ENCODE data around the gene RAD21L1.

Gene RAD21L1

DNA sequence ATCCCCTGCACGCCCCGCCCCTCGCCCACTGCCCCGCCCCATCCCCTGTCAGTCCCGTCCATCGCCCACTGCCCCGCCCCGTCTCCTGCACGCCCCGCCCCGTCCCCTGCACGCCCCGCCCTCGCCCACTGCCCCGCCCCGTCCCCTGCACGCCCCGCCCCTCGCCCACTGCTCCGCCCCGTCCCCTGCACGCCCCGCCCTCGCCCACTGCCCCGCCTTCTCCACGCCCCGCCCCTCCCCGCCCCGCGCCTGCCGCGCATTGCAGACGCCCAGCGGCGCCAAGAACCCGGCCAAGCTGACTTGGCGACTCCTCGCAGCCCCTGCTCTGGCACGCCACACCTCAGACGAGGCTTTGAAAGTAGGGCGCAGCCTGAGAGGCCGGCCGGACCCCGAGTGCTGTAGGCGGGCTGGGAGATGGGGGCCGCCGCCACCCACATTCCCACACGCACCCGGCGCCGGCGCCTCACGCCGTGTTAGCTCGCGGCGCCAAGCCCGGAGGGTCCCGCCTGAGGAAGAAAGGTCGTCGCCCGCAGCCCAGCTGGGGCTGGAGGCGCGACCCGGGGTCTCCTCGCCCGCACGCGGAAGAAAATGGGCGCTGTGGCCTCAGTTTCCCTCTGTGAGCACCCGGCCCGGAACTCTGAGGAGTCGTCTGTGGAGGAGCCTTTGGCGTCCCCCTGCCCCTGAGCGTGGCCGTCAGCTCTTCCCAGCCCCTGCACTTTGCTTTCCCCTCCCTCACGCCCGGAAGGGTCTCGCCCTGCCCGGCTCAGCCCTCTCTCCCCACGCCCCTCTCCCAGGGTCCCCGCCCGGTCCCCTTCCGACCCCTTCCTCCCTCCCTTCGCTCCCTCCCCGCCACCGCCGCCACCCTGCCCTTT, at the start of gene RAD21L1:
TSS of gene RAD21L1 (plus strand) at position 262 of the 872 bp plus-strand sequence. CDS start 2,410 bp downstream, outside the sequence.
- Histone ChIP-seq H3K27me3 (ENCODE audit: low read depth, low read length) (peaks cover 13% of the 10 kb centered on the region), H3K27ac (ENCODE audit: low read length) (no peak within 1 kb of the TSS), H3K4me1 (ENCODE audit: control insufficient read depth in 1 of 2, insufficient read depth in 2 of 2, low read length in 2 of 2) (peaks cover 0 to 12% of the 10 kb centered on the region in 2 donors), H3K4me3 (ENCODE audit: low read depth in 1 of 2, low read length in 2 of 2) (peak within 1 kb of the TSS; percentile 56 to 82), H3K9me3 (ENCODE audit: control insufficient read depth in 1 of 2, low read length in 2 of 2) (no peaks in the 10 kb centered on the region), H3K36me3 (ENCODE audit: control insufficient read depth in 1 of 2, insufficient read depth in 2 of 2, low read length in 2 of 2) (no peaks in the 10 kb centered on the region)

DNA sequence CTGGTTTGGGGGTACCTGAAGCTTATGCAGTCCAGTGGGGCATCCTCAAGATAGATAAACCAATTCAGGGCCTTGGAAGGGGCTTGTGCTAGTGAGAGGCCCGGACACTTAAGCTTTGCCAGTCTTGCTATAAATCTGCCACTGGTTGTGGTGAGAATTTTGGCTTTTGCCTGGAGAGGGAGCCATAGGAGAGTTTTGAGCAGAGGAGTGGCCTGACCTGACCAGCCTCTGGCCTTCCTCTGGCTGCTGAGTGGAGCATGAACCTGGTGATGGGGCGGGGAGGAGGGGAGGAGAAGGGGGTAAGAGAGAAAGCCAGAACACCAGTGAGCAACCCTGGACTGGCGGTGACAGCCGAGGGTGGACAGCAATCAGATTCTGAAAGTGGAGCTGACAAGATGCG, 48.2 kb upstream of the RAD21L1 start:
- Histone ChIP-seq H3K27ac (ENCODE audit: low read length) (no peak overlapping the region), H3K27me3 (ENCODE audit: low read depth, low read length) (no peaks in the 10 kb centered on the region), H3K4me3 (ENCODE audit: low read depth in 1 of 2, low read length in 2 of 2) (no peak overlapping the region), H3K4me1 (ENCODE audit: control insufficient read depth in 1 of 2, insufficient read depth in 2 of 2, low read length in 2 of 2) (no peaks in the 10 kb centered on the region), H3K9me3 (ENCODE audit: control insufficient read depth in 1 of 2, low read length in 2 of 2) (no peaks in the 10 kb centered on the region), H3K36me3 (ENCODE audit: control insufficient read depth in 1 of 2, insufficient read depth in 2 of 2, low read length in 2 of 2) (peaks cover 0 to 39% of the 10 kb centered on the region in 2 donors)

DNA sequence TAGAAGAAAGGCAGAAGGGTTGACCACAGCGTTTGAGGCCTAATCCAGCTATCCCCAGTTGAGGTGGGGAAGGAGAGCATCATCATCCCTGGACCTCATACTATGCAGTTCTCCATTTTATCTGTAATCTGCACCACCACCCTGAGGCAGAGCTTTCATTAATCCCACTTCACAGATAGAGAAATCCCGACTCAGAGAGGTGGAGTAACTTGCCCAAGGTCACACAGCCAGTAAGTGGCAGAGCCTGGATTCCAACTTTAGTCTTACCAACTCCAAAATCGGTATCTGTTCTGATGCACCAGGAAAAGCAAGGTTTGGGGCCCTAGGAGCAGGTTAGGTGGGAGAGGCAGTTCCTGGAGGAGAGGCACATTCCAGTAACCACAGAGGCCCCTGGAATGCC, 47.7 kb upstream of the RAD21L1 start:
- Histone ChIP-seq H3K36me3 (ENCODE audit: control insufficient read depth in 1 of 2, insufficient read depth in 2 of 2, low read length in 2 of 2) (peaks cover 0 to 35% of the 10 kb centered on the region in 2 donors), H3K4me1 (ENCODE audit: control insufficient read depth in 1 of 2, insufficient read depth in 2 of 2, low read length in 2 of 2) (no peaks in the 10 kb centered on the region), H3K9me3 (ENCODE audit: control insufficient read depth in 1 of 2, low read length in 2 of 2) (no peaks in the 10 kb centered on the region), H3K4me3 (ENCODE audit: low read depth in 1 of 2, low read length in 2 of 2) (no peak overlapping the region), H3K27ac (ENCODE audit: low read length) (no peak overlapping the region), H3K27me3 (ENCODE audit: low read depth, low read length) (no peaks in the 10 kb centered on the region)

DNA sequence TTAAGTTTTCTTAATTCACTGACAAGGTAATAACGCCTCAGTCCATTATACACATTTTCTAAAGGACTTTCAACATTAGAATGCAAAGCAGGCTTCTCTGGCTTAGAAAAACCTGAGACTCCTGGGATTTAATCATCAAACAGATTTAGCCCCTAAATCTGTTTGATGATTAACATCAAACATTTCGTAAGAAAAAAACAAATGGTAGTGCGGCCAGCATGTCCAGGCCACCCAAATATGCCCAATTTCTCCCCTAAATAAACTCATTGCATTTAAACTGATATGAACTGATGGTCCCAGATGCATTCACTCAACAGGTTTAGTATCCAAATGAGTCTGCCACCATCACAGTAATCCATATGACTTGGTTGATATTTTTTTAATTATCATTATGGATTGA, 47.2 kb upstream of the RAD21L1 start:
- Histone ChIP-seq H3K4me1 (ENCODE audit: control insufficient read depth in 1 of 2, insufficient read depth in 2 of 2, low read length in 2 of 2) (no peaks in the 10 kb centered on the region), H3K27me3 (ENCODE audit: low read depth, low read length) (no peaks in the 10 kb centered on the region), H3K9me3 (ENCODE audit: control insufficient read depth in 1 of 2, low read length in 2 of 2) (no peaks in the 10 kb centered on the region), H3K27ac (ENCODE audit: low read length) (no peak overlapping the region), H3K36me3 (ENCODE audit: control insufficient read depth in 1 of 2, insufficient read depth in 2 of 2, low read length in 2 of 2) (peaks cover 0 to 30% of the 10 kb centered on the region in 2 donors), H3K4me3 (ENCODE audit: low read depth in 1 of 2, low read length in 2 of 2) (no peak overlapping the region)

DNA sequence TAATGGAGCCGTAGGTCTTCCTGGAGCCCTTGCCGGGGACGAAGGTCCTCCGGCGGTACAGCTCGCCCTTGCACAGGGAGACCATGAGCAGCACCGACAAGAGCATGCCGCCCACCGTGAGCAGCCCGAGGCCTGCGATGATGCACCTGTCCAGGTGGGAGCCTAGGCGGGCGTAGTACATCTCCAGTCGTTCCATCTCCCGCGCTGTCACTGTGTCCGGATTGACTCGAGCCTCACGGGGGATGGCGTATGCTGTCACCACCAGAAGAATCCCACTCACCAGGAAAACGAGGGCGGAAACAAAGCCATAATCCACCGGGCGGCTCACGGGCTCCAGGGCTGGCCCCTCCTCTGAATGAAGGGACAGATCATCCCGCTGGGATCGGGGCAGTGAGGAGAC, 44.9 kb upstream of the RAD21L1 start:
- peaks cover 4% of the 10 kb centered on the region for H3K27me3 ChIP-seq (ENCODE audit: low read depth, low read length)
- no peak overlapping the region for H3K4me3 ChIP-seq (ENCODE audit: low read depth in 1 of 2, low read length in 2 of 2)
- peaks cover 0 to 11% of the 10 kb centered on the region in 2 donors for H3K36me3 ChIP-seq (ENCODE audit: control insufficient read depth in 1 of 2, insufficient read depth in 2 of 2, low read length in 2 of 2)
- H3K9me3 ChIP-seq (ENCODE audit: control insufficient read depth in 1 of 2, low read length in 2 of 2) = no peaks in the 10 kb centered on the region
- peaks cover under 1 to 12% of the 10 kb centered on the region in 2 donors for H3K4me1 ChIP-seq (ENCODE audit: control insufficient read depth in 1 of 2, insufficient read depth in 2 of 2, low read length in 2 of 2)
- no peak overlapping the region for H3K27ac ChIP-seq (ENCODE audit: low read length)

DNA sequence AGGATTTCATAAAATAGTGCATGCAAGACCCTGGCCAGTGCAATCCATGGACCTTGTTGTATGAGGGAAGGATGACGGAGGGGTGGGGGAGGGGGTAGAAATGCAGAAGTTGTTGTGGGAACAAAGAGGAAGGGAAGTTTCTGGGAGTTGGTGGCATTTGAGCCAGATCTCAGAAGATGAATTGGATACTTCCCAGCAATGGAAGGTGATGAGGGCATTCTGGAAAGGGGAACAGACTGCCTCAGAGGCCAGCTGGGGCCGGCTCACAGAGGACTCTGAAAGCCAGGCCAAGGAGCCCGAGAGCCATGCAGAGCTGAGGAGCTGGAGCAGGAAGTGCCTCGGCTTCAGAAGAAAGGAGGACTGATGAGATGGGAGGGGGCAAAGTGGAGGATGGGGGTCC, 43.7 kb upstream of the RAD21L1 start:
- no peaks in the 10 kb centered on the region for H3K9me3 ChIP-seq (ENCODE audit: control insufficient read depth in 1 of 2, low read length in 2 of 2)
- H3K36me3 ChIP-seq (ENCODE audit: control insufficient read depth in 1 of 2, insufficient read depth in 2 of 2, low read length in 2 of 2) = no peaks in the 10 kb centered on the region
- peaks cover 11% of the 10 kb centered on the region for H3K27me3 ChIP-seq (ENCODE audit: low read depth, low read length)
- no peak overlapping the region for H3K27ac ChIP-seq (ENCODE audit: low read length)
- H3K4me3 ChIP-seq (ENCODE audit: low read depth in 1 of 2, low read length in 2 of 2) = no peak overlapping the region
- H3K4me1 ChIP-seq (ENCODE audit: control insufficient read depth in 1 of 2, insufficient read depth in 2 of 2, low read length in 2 of 2) = peaks cover 6 to 14% of the 10 kb centered on the region in 2 donors

DNA sequence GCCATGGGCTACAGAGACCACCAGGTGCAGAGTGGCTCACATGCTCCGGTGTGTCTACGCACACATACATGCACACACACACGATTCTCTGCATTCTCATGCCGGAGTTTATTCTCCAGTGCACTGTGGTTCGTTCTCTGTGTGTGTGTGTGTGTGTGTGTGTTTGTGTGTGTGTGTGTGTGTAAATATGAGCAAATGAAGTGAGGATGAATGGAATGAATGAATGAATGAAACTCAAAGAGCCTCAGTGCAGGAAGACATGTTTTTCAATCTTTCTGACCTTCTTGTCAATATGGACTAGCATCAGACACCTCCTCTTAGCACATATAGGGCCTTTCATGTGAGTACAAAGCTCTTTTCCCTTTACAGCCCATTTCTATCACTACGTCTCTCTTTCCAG, 42.7 kb upstream of the RAD21L1 start:
- no peak overlapping the region for H3K27ac ChIP-seq (ENCODE audit: low read length)
- H3K4me3 ChIP-seq (ENCODE audit: low read depth in 1 of 2, low read length in 2 of 2) = no peak overlapping the region
- peaks cover 6 to 19% of the 10 kb centered on the region in 2 donors for H3K4me1 ChIP-seq (ENCODE audit: control insufficient read depth in 1 of 2, insufficient read depth in 2 of 2, low read length in 2 of 2)
- H3K27me3 ChIP-seq (ENCODE audit: low read depth, low read length) = peaks cover 11% of the 10 kb centered on the region
- H3K36me3 ChIP-seq (ENCODE audit: control insufficient read depth in 1 of 2, insufficient read depth in 2 of 2, low read length in 2 of 2) = no peaks in the 10 kb centered on the region
- H3K9me3 ChIP-seq (ENCODE audit: control insufficient read depth in 1 of 2, low read length in 2 of 2) = no peaks in the 10 kb centered on the region

DNA sequence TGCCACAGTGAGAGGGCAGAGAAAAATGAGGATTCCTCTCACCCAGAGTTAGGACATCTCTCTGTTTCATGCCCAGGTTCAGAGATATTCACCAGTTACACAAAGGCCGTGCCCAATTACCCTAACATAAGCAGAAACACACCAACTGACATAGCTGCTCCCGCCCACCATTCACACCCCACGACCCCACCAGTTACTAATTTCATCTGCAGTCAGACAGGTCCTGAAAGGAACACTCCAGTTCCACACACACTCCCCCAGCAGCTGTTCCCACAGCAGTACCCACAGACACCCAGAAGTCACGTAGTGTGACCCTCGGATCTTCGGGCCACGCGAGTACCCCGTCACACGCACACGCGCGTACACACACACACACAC, 41.6 kb upstream of the RAD21L1 start:
- H3K27me3 ChIP-seq (ENCODE audit: low read depth, low read length) = peaks cover 11% of the 10 kb centered on the region
- no peaks in the 10 kb centered on the region for H3K9me3 ChIP-seq (ENCODE audit: control insufficient read depth in 1 of 2, low read length in 2 of 2)
- no peak overlapping the region for H3K27ac ChIP-seq (ENCODE audit: low read length)
- peaks cover 6 to 19% of the 10 kb centered on the region in 2 donors for H3K4me1 ChIP-seq (ENCODE audit: control insufficient read depth in 1 of 2, insufficient read depth in 2 of 2, low read length in 2 of 2)
- H3K36me3 ChIP-seq (ENCODE audit: control insufficient read depth in 1 of 2, insufficient read depth in 2 of 2, low read length in 2 of 2) = no peaks in the 10 kb centered on the region
- H3K4me3 ChIP-seq (ENCODE audit: low read depth in 1 of 2, low read length in 2 of 2) = peak overlapping the region in 1 of 2 donors; percentile 59

DNA sequence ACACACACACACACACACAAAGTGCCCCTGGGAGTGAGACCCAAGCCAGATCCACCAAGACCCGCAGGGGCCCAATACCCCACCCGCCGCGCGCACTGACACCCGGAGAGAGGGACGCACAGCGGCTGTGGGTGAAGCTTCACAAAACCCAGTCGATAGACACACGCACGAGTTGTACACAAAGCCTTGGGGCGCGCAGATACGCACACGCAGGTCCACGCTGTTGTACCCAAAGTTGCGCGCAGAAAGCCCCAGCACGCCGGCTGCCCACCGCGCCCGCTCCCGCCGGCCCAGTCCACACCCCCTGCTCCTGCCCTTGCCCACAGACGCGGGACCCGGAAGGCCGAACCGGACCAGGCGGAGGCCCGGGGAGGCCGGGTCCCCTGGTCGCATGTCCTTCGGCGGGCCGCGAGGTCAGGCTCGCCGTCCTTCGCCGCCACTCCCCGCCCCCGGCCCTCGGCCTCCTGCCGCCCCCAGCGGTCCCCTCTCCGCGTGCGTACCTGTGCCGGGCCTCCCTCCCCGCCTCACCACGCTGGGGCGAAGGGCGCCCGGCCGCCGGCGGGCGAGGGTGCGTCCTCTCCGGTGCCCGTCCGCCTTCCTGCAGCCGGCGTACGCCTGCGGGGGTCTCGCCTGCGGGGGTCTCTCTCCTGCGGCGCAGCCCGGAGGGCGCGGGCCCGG, 41.1 kb upstream of the RAD21L1 start, which contains the start of gene TMEM74B:
TSS of gene TMEM74B (minus strand) at position 344 of the 678 bp plus-strand sequence. CDS start 1,180 bp downstream, outside the sequence.
- no peak within 1 kb of the TSS for H3K27ac ChIP-seq (ENCODE audit: low read length)

DNA sequence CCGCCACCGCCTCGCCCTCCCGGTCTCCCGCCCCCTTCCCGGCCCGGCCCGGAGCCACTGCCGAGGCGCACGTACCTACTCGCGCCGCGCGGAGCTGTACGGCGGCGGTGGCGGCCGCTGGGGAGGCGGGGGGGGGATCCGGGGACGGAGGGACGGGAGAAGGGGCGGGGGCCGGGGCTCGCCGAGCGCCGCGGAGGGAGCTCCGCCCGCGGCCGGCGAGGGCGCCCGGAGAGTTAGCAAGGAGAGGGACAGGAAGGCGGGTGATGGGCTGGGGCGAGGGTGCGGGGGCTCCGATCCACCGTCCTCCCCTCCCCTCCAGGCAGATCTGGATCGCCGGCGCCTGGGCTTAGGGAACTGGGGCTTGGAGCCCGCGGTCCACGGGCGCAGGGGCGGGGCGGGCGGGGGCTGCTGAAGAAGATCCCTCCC, 40.5 kb upstream of the RAD21L1 start:
- Histone ChIP-seq H3K27ac (ENCODE audit: low read length) (no peak overlapping the region), H3K4me3 (ENCODE audit: low read depth in 1 of 2, low read length in 2 of 2) (peak overlapping the region in 1 of 2 donors; percentile 59), H3K27me3 (ENCODE audit: low read depth, low read length) (peaks cover 11% of the 10 kb centered on the region), H3K9me3 (ENCODE audit: control insufficient read depth in 1 of 2, low read length in 2 of 2) (no peaks in the 10 kb centered on the region), H3K36me3 (ENCODE audit: control insufficient read depth in 1 of 2, insufficient read depth in 2 of 2, low read length in 2 of 2) (no peaks in the 10 kb centered on the region), H3K4me1 (ENCODE audit: control insufficient read depth in 1 of 2, insufficient read depth in 2 of 2, low read length in 2 of 2) (peaks cover 6 to 19% of the 10 kb centered on the region in 2 donors)

More for the DNA sequence above, 41.1 kb upstream of the RAD21L1 start, which contains the start of gene TMEM74B:
- Histone ChIP-seq H3K4me1 (ENCODE audit: control insufficient read depth in 1 of 2, insufficient read depth in 2 of 2, low read length in 2 of 2) (peaks cover 6 to 19% of the 10 kb centered on the region in 2 donors), H3K9me3 (ENCODE audit: control insufficient read depth in 1 of 2, low read length in 2 of 2) (no peaks in the 10 kb centered on the region), H3K27me3 (ENCODE audit: low read depth, low read length) (peaks cover 11% of the 10 kb centered on the region), H3K4me3 (ENCODE audit: low read depth in 1 of 2, low read length in 2 of 2) (peak within 1 kb of the TSS in 1 of 2 donors; percentile 59), H3K36me3 (ENCODE audit: control insufficient read depth in 1 of 2, insufficient read depth in 2 of 2, low read length in 2 of 2) (no peaks in the 10 kb centered on the region)

DNA sequence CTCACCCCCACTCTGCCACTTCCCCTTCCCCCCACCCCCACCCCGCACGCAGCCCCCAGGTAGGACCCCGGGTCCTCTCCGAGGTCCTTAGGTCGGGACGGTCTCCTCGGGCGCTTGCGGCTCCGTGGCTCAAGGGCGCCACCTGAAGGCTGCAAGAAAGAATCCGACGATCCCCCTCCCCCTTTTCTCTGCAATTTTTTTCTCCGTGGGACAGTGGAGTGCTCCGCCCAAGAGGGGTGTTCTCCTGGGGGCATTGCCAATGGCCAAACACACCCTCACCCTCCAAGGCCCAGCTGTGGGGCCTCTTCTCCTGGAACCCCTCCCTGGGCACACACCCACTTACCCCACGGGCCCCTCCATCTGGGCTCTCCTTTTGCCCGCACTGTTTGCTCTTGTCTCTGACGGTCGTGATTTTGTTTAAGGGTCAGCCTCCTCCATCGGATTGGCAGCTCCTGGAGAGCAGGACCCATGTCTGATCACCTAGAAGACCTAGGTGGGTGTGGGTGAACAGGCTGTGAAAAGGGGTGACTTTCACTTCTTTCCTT, 40.0 kb upstream of the RAD21L1 start:
- Histone ChIP-seq H3K27me3 (ENCODE audit: low read depth, low read length) (peaks cover 11% of the 10 kb centered on the region), H3K4me3 (ENCODE audit: low read depth in 1 of 2, low read length in 2 of 2) (peak overlapping the region in 1 of 2 donors; percentile 59), H3K27ac (ENCODE audit: low read length) (no peak overlapping the region), H3K4me1 (ENCODE audit: control insufficient read depth in 1 of 2, insufficient read depth in 2 of 2, low read length in 2 of 2) (peaks cover 6 to 19% of the 10 kb centered on the region in 2 donors), H3K9me3 (ENCODE audit: control insufficient read depth in 1 of 2, low read length in 2 of 2) (no peaks in the 10 kb centered on the region), H3K36me3 (ENCODE audit: control insufficient read depth in 1 of 2, insufficient read depth in 2 of 2, low read length in 2 of 2) (no peaks in the 10 kb centered on the region)

All from muscle layer of duodenum (tissue), 2 donors.